Measurements from ENCODE around the gene PHLDA1. TPM values are rescaled to one million over a fixed set of nuclear protein-coding genes. Genes with fewer than 3 reads are reported as not detected.
"Not testable (repeated sequence)": the region's sequence is repeated elsewhere in the genome, so short reads cannot be mapped to it uniquely, and the experiment has no call there.

The PHLDA1 gene
- total and polyA plus RNA-seq, 8 donors: 2.9 to 16.1 (median 5.0) TPM

DNA sequence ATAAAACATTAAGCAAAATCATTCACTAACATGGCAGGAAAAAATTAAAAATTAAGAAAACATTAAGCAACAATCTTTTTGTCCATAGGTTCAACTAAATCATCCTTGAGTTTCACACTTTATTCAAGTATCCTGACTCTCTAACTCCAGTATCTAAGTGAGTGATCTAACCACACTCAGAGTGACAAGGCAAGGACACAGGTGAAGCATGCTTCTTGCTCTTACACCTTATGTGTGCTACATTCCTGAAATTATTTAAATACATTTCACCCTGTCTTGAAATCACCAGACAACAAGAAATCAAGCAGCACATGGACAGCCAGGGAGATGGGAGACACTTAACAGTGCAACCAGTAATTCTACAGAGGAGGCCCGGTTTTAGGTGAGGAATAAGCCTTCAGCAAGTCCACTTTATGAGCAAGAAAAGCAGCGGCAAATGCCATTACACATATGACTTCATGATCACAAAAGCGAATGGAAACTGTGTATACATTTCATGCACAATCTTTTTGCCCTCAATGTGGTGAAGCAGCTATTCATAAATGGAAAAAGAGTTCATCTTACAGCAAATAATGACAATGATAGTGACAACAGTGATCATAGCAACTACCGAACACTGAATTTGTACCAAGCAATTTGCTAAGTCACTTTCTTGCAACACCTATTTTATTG, 37.4 kb downstream of the PHLDA1 start:
- H3K36me3 ChIP-seq: no peaks in the 10 kb centered on the region
- TF ChIP-seq, protein P1, sequence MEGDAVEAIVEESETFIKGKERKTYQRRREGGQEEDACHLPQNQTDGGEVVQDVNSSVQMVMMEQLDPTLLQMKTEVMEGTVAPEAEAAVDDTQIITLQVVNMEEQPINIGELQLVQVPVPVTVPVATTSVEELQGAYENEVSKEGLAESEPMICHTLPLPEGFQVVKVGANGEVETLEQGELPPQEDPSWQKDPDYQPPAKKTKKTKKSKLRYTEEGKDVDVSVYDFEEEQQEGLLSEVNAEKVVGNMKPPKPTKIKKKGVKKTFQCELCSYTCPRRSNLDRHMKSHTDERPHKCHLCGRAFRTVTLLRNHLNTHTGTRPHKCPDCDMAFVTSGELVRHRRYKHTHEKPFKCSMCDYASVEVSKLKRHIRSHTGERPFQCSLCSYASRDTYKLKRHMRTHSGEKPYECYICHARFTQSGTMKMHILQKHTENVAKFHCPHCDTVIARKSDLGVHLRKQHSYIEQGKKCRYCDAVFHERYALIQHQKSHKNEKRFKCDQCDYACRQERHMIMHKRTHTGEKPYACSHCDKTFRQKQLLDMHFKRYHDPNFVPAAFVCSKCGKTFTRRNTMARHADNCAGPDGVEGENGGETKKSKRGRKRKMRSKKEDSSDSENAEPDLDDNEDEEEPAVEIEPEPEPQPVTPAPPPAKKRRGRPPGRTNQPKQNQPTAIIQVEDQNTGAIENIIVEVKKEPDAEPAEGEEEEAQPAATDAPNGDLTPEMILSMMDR (IDR thresholded peaks at IDR 0.05): no peak
- no peaks in the 10 kb centered on the region for H3K27me3 ChIP-seq
- H3K4me3 ChIP-seq: no peak overlapping the region
- H3K4me1 ChIP-seq: peaks cover 0 to 11% (median 5%) of the 10 kb centered on the region in 3 donors
- no peak overlapping the region for H3K27ac ChIP-seq
- ATAC-seq: no peak
- no peak for FAIRE-seq
- intact Hi-C loops (cut with DNase I): no loop called here
- DNase-seq: no peak
- H3K9me3 ChIP-seq: no peaks in the 10 kb centered on the region
- 73 to 82% methylated on average over 4 of the region's 4 CpGs for WGBS, 2 donors

DNA sequence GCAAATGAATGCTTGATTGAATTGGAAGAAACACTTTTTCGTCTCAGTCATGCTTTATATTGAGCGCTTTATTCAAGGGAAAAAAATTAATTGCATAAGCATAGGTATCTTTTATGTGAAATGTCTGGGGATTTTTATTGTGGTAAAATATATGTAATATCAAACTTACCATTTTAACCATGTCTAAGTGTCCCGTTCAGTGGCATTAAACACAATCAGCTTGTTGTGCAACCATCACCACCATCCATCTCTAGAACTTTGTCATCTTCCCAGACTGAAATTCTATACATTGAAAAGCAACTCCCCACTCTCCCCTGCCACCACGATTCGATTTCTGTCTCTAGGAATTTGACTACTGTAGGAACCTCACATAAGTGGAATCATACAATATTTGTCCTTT, 39.8 kb downstream of the PHLDA1 start:
- TF ChIP-seq, protein P1 (IDR thresholded peaks at IDR 0.05): no peak
- Histone ChIP-seq H3K27me3 (no peaks in the 10 kb centered on the region), H3K4me3 (no peak overlapping the region), H3K36me3 (no peaks in the 10 kb centered on the region), H3K9me3 (no peaks in the 10 kb centered on the region), H3K27ac (no peak overlapping the region), H3K4me1 (peaks cover 0 to 15% (median 9%) of the 10 kb centered on the region in 3 donors)
- no peak for ATAC-seq
- DNase-seq: no peak
- no peak for FAIRE-seq
- 68 to 84% methylated on average over 5 of the region's 5 CpGs for WGBS, 2 donors
- intact Hi-C loops (cut with DNase I): no loop called here

DNA sequence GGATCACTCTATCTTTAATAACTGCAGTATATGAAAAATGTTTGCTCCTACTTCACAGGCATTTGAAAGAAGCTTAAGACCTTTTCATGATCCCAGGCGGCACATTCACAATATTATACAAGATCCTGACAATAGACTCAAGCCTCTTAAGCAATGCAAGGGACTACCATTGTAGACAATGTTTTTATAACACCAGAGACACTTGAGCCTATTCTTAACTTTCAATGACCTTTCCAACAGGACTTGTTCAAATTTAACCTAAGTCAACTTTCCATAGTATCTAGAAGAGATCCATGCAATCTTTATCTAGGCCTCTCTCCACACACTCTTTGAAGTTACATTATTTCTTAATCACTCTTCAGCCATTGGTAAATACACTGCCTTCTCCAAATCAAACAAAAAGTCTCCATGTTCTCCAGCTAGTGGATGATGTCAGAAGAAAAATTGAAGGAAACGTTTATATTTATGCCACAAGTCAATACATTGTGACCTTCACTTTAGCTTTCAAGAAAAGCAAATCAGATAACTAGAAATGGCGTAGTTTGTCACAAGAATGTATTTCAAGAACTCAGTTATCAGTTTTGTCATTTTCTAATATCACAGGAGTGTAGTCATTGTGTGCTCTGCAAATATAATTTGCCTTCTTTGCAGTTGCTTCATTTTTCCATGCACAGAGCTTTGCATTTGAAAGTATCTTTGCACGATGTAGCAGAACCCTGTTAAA, 41.2 kb downstream of the PHLDA1 start:
- intact Hi-C loops (cut with DNase I): no loop called here
- Histone ChIP-seq H3K27ac (peak overlapping the region in 3 of 4 donors; percentile 9 to 65 (median 61)), H3K36me3 (no peaks in the 10 kb centered on the region), H3K4me1 (peaks cover 0 to 21% (median 17%) of the 10 kb centered on the region in 3 donors), H3K9me3 (no peaks in the 10 kb centered on the region), H3K27me3 (no peaks in the 10 kb centered on the region), H3K4me3 (no peak overlapping the region)
- no peak for DNase-seq
- TF ChIP-seq, protein P1 (IDR thresholded peaks at IDR 0.05): no peak
- peak; percentile 83 to 89 (median 86) for ATAC-seq
- WGBS, 2 donors: 17 to 21% methylated on average over 4 of the region's 4 CpGs
- no peak for FAIRE-seq

DNA sequence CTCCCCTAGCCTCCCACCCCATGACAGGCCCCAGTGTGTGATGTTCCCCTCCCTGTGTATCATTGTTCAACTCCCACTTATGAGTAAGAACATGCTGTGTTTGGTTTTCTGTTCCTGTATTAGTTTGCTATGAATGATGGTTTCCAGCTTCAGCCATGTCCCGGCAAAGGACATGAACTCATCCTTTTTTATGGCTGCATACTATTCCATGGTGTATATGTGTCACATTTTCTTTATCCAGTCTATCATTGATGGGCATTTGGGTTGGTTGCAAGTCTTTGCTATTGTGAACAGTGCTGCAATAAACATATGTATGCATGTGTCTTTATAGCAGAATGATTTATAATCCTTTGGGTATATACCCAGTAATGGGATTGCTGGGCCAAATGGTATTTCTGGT, 43.9 kb downstream of the PHLDA1 start:
- DNase-seq; H3K27me3 ChIP-seq; H3K36me3 ChIP-seq; intact Hi-C loops (cut with DNase I); H3K27ac ChIP-seq; ATAC-seq; H3K9me3 ChIP-seq; H3K4me3 ChIP-seq; FAIRE-seq: not testable (repeated sequence)
- peaks cover 0 to 25% (median 18%) of the 10 kb centered on the region in 3 donors for H3K4me1 ChIP-seq
- 96 to 100% methylated on average over 1 of the region's 1 CpG for WGBS, 2 donors

DNA sequence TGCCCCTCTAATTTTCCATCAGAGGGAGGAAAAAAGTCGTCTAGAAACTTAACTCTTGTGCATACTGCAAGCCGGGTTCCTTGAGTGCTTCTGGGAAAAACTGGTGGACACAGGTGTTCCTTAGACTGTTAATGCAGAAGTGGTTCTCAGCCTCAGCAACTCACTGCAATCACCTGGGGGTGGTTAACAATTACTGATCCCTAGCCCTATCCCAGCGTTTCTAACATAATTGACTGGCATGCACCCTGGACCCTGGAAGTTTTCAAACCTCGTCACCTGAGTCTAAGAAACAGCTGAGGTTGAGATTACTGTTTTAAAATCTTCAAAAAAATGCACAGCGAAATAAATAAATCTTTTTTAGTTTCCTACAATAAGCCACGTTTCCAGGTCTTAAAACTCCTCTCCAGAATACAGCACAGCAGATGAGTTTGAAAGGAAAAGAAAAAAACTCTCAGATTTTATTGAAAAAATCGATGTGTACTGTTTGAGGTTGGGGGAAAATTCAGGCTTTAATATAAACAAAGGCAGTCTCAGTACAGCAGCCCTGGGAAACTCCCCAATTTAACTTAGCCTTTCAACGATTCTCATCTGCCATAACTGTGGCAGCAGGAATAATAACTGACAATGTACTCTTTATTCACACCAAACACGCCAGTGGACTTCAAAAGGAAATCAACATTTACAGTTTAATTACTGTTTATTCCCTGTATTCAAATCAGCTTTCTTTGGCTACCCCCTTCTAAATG, 45.4 kb downstream of the PHLDA1 start:
- Histone ChIP-seq H3K27ac (peak overlapping the region in 3 of 4 donors; percentile 13 to 77 (median 61)), H3K27me3 (no peaks in the 10 kb centered on the region), H3K4me1 (peaks cover 0 to 34% (median 24%) of the 10 kb centered on the region in 3 donors), H3K36me3 (no peaks in the 10 kb centered on the region), H3K4me3 (peak overlapping the region in 2 of 4 donors; percentile 4 to 8), H3K9me3 (no peaks in the 10 kb centered on the region)
- intact Hi-C loops (cut with DNase I): no loop called here
- WGBS, 2 donors: 8 to 10% methylated on average over 9 of the region's 9 CpGs
- DNase-seq: peak in 3 of 6 donors; percentile 39 to 66 (median 47)
- no peak for FAIRE-seq
- TF ChIP-seq, protein P1 (IDR thresholded peaks at IDR 0.05): no peak
- ATAC-seq: peak; percentile 46 to 56 (median 56)

Data from pancreas (tissue), 10 donors.